ENCODE data around the gene C5orf58. TPM values are rescaled to one million over a fixed set of nuclear protein-coding genes. Genes with fewer than 3 reads are reported as not detected.

Gene C5orf58
- total RNA-seq, 1 donor from 2014 or later, result not detected

DNA sequence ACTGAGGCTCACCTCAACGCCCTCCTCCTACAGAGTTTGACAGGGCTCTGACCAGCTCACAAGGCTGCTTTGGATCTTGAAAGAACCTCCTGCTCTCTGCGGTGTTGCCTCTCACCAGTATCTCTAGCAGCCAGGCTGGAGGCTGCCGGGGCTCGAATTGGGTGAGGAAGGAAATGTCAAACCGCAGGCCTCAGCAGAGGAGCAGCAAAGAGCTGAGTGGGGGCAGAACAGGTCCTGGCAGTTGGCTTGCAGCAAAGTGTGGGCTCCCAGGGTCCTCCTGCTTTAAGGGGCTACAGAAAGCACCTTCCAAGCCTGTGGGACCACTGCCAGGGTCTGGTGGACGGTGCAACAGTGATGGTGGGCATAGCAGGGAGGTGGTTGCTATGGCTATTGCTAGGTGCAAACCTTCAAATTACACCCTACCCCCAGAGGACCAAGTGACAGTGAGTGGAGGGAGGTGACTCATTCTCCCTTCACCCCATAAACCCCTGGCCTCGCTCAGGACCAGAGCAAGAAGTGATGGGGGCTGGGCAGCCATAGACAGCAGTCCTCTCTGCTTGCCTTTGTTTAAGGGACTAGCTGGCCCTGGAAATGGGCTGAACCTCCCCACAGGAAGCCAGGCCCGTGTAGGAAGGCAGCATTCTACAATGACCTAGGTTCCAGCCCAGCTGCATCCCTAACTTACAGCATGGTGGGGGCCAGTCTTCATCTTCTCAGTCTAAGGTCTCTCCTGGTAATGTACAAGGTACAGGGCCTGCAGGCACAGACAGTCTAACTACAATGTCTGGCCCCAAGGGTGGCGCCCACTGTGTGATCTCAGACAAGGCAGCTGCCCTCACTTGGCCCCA is 46.0 kb downstream of the C5orf58 start:
- DNase-seq (ENCODE audit: low read depth), result no peak

DNA sequence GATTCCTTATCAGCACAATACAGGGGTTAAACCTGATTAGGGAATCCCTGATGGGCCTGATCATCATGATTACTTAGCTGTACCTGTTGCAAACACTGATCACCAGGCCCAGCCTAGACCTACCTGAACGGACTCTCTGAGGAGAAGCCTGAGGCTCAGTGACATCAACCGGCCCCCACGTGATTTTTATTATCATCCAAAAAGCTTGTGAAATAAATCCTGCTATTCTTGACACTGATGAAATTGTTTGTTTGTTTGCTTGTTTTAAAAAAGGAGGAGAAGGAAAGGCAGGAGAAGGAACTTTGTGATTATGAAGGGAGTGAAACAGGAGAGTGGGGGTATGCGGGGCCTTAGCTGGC is 46.7 kb downstream of the C5orf58 start:
- no peak for DNase-seq (ENCODE audit: low read depth)

DNA sequence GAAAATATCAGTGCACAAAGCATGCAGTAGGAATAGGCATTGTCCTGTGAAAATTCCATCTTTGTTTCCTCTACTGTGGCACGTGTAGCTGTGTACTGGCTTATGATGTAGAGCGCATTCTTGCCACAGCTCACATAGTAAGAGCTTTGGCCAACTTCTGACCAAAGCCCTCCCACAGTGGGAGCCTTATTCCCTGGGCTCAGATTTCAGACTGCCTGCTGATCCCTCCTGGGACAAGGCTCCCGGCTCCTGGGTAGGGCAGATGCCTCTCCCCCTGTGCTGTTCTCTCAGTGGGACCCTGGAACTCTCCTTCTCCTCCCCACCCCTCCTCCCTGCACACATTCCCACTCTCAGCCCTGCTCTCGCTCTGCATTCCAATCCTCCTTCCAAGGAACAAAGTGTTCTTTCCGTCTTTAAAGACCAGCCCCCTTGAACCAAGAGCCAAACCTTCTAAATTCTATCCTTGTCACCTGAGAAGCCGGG is 47.3 kb downstream of the C5orf58 start:
- no peak for DNase-seq (ENCODE audit: low read depth)

DNA sequence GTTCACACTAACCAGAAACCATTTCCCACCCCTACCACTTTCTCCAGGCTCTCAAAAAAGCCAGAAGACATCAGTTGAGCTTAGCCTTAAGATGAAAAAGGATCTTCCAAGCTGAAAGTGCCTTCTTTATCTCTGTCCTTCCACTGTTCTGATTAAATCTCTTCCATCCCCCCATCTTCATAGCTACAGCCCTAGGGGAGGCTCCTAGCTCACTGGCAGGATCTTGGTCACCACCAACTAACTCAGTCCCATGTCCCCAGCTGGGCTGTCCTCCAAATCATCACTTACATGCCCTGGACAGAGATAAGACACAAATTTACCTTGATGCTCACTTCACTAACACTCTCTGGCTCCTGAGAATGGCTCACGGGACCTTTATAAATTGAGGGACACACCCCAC is 50.5 kb downstream of the C5orf58 start:
- no peak for DNase-seq (ENCODE audit: low read depth)

DNA sequence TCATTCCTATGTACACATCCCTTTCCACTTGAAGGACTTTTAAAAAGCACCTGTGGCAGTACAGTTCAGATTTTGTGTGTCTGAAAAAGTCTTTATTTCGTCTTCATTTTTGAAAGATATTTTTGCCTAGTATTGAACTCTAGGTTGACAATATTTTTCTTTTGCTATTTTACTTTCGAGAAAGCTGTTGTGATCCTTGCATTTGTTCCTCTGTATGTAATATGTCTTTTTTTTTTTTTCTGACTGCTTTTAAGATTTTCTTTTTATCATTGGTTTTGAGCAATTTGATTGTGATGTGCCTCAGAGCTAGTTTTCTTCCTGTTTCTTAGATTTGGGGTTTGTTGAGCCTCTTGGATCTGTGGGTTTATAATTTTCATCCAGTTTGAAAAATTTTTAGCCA is 51.4 kb downstream of the C5orf58 start:
- DNase-seq (ENCODE audit: low read depth), result no peak

DNA sequence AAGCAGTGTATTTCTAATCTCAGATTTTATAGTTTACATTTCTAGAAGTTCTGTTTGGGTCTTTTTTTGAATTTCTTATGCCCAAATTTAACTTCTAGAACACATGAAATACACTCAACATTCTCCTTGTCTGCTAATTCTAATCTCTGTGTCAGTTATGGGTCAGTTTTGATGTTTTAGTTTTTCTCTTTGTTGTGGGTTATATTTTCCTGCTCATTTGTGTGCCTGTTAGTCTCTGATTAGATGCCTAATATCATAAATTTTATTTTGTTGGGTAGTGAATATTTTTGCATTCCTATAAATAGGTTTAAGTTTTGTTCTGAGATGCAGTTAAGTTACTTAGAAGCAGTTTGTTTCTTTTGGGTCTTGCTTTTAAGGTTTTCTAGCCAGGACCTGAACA is 52.4 kb downstream of the C5orf58 start:
- no peak for DNase-seq (ENCODE audit: low read depth)

DNA sequence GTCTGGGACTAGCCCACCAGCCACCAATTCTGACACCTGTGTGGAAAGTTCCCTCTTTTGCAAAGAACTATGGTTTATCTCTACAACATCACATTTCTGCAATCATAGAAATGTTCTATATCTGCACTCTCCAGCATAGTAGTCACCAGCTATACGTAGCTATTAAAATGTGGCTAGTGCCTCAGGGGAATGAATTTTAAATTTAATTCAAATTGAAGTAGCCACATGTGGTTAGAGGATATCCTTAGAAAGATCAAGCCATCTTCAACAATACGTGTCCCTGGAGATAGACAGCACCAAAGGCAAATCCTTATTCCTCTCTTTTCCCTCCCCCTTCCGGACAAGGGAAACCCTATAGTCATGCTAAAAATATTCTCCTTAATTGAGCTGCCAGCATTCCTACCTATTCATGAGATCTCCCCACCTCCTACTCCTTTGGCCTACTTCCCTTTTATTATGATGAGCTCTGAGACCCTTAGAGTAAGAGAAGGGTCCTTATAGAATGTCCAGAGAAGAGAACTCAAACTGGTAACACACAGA is 53.7 kb downstream of the C5orf58 start:
- no peak for DNase-seq (ENCODE audit: low read depth)

DNA sequence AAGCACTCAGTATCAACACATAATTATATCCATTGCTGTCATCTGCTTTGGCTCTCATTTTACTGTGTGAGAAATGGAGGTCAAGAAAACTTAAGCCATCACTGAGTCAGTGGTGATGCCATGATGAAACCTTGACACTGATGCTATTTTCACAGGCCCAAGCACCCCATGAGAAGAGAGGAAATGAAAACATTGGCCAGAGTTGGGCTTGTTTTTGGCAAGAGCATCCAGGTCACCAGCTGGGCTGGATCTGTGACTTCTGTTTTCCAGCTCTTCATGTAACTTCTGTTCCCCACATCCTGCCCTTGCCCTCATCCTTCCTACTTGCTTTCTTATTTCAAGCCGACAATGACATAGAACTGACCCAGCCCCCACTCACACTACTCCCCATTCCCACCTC is 54.7 kb downstream of the C5orf58 start:
- DNase-seq (ENCODE audit: low read depth), result no peak

DNA sequence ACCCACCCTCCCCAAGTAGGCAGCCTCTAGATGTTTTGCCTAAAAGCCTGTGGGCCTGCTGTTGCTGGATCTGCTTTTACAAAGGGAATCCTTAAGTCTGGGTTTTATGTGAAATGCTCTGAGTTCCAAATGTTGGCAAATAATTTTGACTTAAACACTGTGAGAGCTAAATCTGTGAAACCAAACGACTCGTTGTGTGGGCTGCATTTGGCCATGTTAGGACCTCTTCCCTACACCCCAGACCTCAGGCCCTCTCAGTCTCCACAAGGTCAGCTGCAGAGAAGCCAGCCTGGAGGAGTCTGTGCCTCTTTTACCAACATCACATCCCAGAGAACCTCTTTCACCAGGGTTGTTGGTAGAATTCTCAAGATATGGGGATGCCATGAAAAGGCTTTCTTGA is 55.4 kb downstream of the C5orf58 start:
- DNase-seq (ENCODE audit: low read depth), result no peak

DNA sequence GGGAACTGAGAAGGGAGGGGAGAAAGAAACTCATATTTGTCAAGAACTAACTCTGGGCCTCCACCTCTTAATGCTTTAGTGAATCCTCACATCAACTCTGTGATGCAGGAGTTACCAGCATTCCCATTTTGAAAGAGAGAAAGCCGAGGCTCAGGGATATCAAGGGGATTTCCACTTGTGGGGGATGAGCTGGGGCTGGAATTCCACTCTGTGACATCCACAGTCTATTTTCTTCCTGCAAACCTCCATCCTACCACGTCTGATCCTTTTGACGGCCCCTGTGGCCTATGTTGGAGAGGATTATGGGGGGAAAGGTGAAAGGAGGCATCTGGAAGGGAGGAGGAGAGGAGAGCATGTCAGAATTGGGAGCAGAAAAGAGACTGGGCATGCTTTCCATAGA is 55.8 kb downstream of the C5orf58 start:
- no peak for DNase-seq (ENCODE audit: low read depth)

DNA sequence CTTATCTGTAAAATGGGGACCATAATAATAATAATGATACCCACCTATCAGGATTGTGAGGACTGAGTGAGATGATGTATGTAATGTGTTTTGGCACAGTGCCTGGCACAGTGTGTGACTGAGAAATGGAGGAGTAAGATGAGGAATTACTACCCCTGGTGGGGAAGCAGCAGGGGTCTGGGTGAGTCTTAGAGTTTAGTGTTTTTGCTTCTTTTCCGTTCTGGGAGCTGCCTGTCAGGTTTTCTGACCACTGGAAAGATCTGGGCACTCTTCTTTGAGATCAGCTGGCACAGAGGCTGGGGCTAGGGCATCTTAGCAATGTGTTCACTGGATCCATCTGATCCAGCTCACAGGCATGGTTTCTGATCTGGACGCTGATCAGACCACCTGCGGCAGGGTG is 56.3 kb downstream of the C5orf58 start:
- no peak for DNase-seq (ENCODE audit: low read depth)

DNA sequence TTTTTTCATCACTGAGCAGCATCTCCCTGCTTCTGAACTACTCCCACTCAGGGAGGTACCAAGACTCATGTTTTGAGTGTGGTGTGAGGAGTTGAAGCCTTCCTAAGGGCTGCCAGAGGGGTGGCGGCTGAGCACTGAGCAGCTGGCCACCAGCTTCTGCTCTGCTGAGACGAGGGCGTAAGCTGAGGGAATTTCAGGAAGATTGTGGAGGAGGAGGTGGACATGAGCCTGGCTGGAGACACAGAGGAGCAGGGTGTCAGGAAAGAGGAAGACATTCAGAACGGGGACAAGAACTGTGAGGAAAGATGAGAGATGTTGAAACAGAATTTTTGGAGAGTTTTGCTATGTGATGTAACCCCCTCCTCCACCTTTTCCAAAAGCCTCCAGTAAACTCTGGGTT is 57.0 kb downstream of the C5orf58 start:
- no peak for DNase-seq (ENCODE audit: low read depth)

DNA sequence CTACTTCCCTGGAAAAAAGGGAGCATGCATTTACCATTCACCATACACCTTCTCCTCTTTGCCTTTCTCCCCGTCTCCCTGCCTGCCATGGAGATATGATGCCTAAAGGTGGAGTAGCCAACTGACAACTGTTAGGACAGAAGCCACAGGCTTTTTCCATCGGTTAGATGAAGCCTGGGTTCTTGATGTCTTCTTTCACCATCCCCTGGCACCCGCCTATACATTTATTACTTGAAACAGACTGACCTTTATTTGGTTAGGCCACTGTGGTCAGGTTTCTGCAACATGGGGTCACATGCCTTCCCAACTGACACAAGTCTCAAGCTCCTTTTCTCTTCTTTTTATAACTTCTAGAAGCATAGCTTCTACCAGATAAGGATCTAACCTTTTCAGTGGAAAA is 57.7 kb downstream of the C5orf58 start:
- DNase-seq (ENCODE audit: low read depth), result no peak

DNA sequence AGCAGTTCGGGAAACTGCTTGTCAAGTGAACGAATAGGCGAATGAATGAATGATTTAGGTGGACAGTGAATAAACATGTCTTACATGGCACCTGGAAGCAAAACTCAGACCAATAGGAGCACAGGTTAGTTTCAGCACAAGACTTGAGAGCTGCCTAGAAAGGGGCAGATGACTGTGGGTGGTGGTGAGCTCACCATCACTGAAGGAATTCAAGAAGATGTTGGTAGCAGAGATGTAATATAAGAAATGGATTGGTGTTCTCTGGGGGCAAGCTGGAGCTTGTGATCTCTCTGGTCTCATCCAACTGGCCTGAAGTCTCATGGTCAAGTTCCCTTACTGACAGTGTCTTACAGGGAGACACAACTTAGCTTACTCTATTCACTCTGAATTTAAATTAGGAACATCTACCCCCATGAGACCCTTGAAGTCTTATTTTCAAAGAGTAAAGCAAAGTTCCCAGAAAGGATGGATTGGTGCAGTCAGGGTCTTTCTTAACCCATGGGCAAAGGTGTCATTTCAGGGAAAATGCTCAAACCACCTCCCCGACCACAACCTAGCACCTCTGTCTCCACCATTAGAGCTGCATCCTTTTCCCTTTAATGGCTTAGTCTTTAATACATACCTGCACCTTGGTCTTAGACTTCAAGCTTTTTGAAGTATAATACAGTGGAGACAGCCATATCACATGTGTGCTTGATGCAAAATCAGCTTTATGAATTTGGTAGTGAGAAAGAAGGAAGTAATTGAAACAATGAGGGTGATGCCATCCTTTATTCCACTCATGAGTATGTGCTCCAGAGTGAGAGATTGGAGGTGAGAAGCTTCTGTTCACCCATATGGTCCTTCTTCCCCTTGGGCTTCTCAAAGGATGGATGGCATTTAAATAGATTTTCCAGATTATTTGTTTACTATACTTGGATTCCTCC is 59.7 kb downstream of the C5orf58 start:
- DNase-seq (ENCODE audit: low read depth), result no peak

DNA sequence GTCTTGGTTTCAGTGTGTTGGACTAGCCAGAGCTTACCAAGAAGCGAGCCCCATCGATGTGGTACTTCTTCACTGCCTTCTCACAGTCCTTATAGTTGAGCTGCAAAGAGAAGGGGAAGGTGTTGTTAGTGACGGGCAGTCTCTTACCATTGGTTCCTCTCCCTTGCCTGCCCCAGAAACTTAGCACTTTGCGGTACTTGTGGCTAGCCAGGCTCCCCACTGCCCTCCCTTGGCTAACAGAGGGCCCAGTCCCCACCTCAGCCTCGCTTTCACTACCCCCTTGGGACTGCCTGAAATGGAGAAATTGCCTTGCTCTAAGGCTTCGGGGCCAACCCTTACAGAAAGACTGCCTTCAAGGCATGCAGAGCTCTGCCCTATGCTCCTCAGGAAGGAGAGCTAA is 60.5 kb downstream of the C5orf58 start:
- DNase-seq (ENCODE audit: low read depth), result no peak

DNA sequence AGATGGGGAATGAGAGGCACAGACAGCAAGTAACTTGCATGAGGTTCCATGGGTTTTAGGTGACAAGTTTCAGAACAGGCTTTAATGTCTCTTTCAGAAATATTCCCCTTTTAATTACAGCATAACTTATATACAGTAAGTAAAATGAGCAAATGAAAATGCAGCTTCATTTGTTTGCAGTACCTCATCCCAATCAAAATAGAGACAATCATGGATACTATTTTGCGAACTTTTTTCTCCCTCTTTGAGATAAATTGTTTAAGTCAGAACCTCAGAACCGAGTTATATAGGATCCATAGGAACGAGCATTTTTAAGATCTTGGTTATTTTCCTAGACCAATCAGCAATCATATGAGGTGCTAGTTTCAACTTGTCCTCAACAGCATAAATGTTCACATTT is 61.3 kb downstream of the C5orf58 start:
- no peak for DNase-seq (ENCODE audit: low read depth)

DNA sequence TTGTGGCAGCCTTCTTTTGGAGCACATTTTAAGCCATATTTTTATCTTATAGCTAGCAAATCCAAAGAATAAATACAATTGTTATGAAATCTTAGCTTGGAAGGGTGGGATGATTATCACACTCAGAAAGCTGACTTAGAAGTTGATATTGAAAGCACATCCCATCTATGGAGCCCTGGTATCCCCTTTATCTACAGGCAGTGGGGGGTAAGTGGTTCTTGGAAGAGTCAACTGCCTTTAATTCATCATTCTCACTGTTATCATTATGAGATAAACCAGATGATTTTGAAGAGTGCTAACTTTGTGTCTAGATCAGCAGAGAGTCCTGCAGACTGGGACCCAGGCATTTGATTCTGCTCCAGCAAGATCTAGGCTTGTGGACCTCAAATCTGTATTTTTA is 61.8 kb downstream of the C5orf58 start:
- no peak for DNase-seq (ENCODE audit: low read depth)

Other genes with a start within 250 kb of the C5orf58 start
- not detected in 2 replicates for gene FOXI1, start 127.1 kb upstream of the C5orf58 start, total RNA-seq
- 0.11 TPM in 1 of 2 replicates, not detected in the other for gene LCP2, start 64.8 kb downstream of the C5orf58 start, total RNA-seq
- gene KCNMB1, start 156.4 kb downstream of the C5orf58 start, total RNA-seq, result not detected in 2 replicates

Data from myocyte (in vitro differentiated cells).